Measurements from ENCODE around the gene GBP6.
"Not testable (repeated sequence)": the region's sequence is repeated elsewhere in the genome, so short reads cannot be mapped to it uniquely, and the experiment has no call there.

GBP6 gene

GRCh38 chr1:89363638-89364536 lies at the start of gene GBP6:
Gene GBP6, plus strand, starts transcription at chr1:89364059. Its CDS starts 4,493 bp downstream, at chr1:89368552.
- no peak for DNase-seq (ENCODE audit: low read depth in 3 of 3)

GRCh38 chr1:89322402-89322801 lies 41.5 kb upstream of the GBP6 start:
- DNase-seq (ENCODE audit: low read depth in 3 of 3), result no peak

GRCh38 chr1:89331890-89332289 lies 32.0 kb upstream of the GBP6 start:
- no peak for DNase-seq (ENCODE audit: low read depth in 3 of 3)

- DNase-seq (ENCODE audit: low read depth in 3 of 3), result no peak
Measured at GRCh38 chr1:89332461-89332860, 31.4 kb upstream of the GBP6 start.

- no peak for DNase-seq (ENCODE audit: low read depth in 3 of 3)
Measured at GRCh38 chr1:89335486-89335885, 28.4 kb upstream of the GBP6 start.

GRCh38 chr1:89337903-89338302 lies 26.0 kb upstream of the GBP6 start:
- no peak for DNase-seq (ENCODE audit: low read depth in 3 of 3)

- DNase-seq (ENCODE audit: low read depth in 3 of 3), result no peak
Measured at GRCh38 chr1:89339039-89339438, 24.8 kb upstream of the GBP6 start.

- not testable (repeated sequence) for DNase-seq (ENCODE audit: low read depth in 3 of 3)
Measured at GRCh38 chr1:89345479-89345878, 18.4 kb upstream of the GBP6 start.

GRCh38 chr1:89347296-89347695 lies 16.6 kb upstream of the GBP6 start:
- no peak for DNase-seq (ENCODE audit: low read depth in 3 of 3)

GRCh38 chr1:89350298-89350697 lies 13.6 kb upstream of the GBP6 start:
- no peak for DNase-seq (ENCODE audit: low read depth in 3 of 3)

GRCh38 chr1:89351597-89352311 lies 12.1 kb upstream of the GBP6 start:
- no peak for DNase-seq (ENCODE audit: low read depth in 3 of 3)

- DNase-seq (ENCODE audit: low read depth in 3 of 3), result no peak
Measured at GRCh38 chr1:89352421-89352820, 11.4 kb upstream of the GBP6 start.

- DNase-seq (ENCODE audit: low read depth in 3 of 3), result no peak
Measured at GRCh38 chr1:89354205-89354604, 9.7 kb upstream of the GBP6 start.

- DNase-seq (ENCODE audit: low read depth in 3 of 3), result no peak
Measured at GRCh38 chr1:89355056-89355455, 8.8 kb upstream of the GBP6 start.

- DNase-seq (ENCODE audit: low read depth in 3 of 3), result no peak
Measured at GRCh38 chr1:89356658-89357400, 7.0 kb upstream of the GBP6 start.

- DNase-seq (ENCODE audit: low read depth in 3 of 3), result peak; percentile 65 to 78 (median 71)
Measured at GRCh38 chr1:89358287-89358893, 5.5 kb upstream of the GBP6 start.

- no peak for DNase-seq (ENCODE audit: low read depth in 3 of 3)
Measured at GRCh38 chr1:89360716-89361115, 3.1 kb upstream of the GBP6 start.

- no peak for DNase-seq (ENCODE audit: low read depth in 3 of 3)
Measured at GRCh38 chr1:89361681-89362080, 2.2 kb upstream of the GBP6 start.

- DNase-seq (ENCODE audit: low read depth in 3 of 3), result no peak
Measured at GRCh38 chr1:89363196-89363595, 663 bp upstream of the GBP6 start.

- DNase-seq (ENCODE audit: low read depth in 3 of 3), result no peak
Measured at GRCh38 chr1:89364954-89365550, 1.2 kb downstream of the GBP6 start.

GRCh38 chr1:89367221-89367620 lies 3.4 kb downstream of the GBP6 start:
- DNase-seq (ENCODE audit: low read depth in 3 of 3), result no peak

All from stimulated activated CD4-positive, alpha-beta T cell treated with anti-CD3 and anti-CD28 coated beads, TNF-alpha, amount 100 ng/mL, for 48 hours (primary cell).